ENCODE data around the gene CNTN6.

The CNTN6 gene

DNA sequence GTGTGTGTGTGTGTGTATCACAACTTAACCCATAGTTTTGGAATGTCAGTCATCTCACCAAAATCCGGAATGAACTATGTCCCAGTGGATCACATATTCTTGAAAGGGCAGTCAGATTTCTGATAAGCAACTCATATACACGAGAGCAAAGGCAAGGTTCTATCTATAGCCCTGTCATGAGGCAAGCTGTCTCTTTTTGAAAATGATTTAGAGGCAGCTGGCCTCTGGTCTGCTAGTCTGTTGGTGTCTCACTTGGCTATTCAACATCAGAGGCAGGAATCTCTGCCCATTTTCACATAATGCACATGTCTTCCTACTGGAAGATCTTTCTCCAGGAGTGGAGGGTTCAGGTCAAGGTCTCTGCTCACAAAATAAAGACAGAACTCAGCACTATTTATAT is 79.8 kb downstream of the CNTN6 start:
- DNase-seq: no peak
- Mint-ChIP-seq H3K36me3 (ENCODE audit: low read depth) (no peaks in the 10 kb centered on the region), H3K4me3 (no peak overlapping the region), H3K27me3 (ENCODE audit: low read depth, poor library complexity) (peaks cover 11% of the 10 kb centered on the region), H3K4me1 (peaks cover 4% of the 10 kb centered on the region), H3K9me3 (no peaks in the 10 kb centered on the region), H3K27ac (no peak overlapping the region)
- TF ChIP-seq, protein P1, sequence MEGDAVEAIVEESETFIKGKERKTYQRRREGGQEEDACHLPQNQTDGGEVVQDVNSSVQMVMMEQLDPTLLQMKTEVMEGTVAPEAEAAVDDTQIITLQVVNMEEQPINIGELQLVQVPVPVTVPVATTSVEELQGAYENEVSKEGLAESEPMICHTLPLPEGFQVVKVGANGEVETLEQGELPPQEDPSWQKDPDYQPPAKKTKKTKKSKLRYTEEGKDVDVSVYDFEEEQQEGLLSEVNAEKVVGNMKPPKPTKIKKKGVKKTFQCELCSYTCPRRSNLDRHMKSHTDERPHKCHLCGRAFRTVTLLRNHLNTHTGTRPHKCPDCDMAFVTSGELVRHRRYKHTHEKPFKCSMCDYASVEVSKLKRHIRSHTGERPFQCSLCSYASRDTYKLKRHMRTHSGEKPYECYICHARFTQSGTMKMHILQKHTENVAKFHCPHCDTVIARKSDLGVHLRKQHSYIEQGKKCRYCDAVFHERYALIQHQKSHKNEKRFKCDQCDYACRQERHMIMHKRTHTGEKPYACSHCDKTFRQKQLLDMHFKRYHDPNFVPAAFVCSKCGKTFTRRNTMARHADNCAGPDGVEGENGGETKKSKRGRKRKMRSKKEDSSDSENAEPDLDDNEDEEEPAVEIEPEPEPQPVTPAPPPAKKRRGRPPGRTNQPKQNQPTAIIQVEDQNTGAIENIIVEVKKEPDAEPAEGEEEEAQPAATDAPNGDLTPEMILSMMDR (IDR thresholded peaks at IDR 0.05): no peak

DNA sequence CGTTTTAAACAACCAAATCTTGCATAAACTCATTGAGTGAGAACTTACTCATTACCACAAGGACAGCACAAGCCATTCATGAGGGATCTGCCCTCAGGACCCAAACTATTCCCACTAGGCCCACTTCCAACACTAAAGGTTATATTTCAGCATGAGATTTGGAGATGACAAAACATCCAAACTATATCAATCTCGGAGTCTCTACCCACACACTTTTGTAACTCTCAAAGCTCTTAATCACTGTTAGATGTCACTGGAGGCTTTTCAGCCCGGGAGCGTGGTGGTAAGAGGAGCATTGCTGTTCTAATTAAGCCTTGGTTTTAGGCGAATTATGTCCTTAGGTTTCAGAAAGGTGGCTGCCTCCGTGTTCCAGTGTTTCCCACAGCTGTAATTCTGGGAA is 86.3 kb downstream of the CNTN6 start:
- Mint-ChIP-seq H3K27ac (no peak overlapping the region), H3K4me1 (no peaks in the 10 kb centered on the region), H3K9me3 (peaks cover 4% of the 10 kb centered on the region), H3K27me3 (ENCODE audit: low read depth, poor library complexity) (peaks cover 3% of the 10 kb centered on the region), H3K36me3 (ENCODE audit: low read depth) (no peaks in the 10 kb centered on the region), H3K4me3 (no peak overlapping the region)
- TF ChIP-seq, protein P1 (IDR thresholded peaks at IDR 0.05): no peak
- no peak for DNase-seq

DNA sequence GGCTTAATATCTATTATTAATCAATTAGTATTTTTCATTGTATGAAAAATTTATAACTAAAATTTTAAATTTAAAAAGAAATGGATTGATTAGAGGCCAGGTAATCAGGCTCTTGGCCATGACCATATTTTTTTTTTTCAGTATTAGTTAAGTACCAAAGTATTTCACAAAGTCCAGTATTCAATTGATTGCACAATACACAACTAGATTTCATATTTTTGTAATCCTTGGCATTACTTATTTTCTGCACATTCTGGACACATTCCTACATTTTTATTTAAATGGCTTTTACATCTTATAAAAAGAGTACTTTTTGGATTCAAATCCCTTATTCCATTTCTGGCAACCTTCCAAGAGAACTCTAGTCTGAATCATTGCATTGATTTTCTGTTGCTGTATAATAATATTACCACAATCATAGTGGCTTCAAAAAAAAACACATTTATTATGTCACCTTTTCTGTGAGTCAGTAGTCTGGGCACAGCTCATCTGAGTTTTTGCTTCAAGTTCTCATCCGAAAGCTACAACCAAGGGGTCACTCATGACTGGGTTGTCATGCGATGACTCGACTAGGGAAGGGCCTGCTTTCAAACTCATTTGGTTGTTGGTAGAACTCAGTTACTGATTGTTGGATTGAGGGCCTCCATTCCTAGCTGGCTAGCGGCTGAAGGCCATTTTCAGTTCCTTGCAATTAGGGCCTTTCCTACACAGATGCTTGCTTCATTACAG is 90.7 kb downstream of the CNTN6 start:
- Mint-ChIP-seq H3K27ac (no peak overlapping the region), H3K9me3 (no peaks in the 10 kb centered on the region), H3K4me3 (no peak overlapping the region), H3K4me1 (no peaks in the 10 kb centered on the region), H3K36me3 (ENCODE audit: low read depth) (no peaks in the 10 kb centered on the region), H3K27me3 (ENCODE audit: low read depth, poor library complexity) (peaks cover 3% of the 10 kb centered on the region)
- TF ChIP-seq, protein P1 (IDR thresholded peaks at IDR 0.05): no peak
- no peak for DNase-seq

DNA sequence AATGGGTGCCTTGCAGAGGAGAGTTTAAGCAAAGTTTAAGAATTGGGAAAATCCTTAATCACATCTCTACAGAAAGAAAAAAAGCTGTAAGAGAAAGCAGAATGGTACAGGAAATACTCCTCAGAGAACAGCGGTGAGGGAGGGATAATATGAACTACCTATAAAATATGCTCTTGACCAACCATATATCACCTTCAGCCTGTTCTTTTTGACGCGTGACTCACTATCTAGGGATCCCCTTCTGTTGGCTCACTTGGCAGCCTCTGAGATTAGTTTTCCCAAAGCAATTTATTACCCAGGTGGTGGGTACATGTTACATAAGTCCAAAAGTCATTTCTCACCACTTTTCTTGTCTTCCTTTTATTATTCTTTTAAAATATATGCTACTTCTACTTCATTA is 97.7 kb downstream of the CNTN6 start:
- no peak for DNase-seq
- no peaks in the 10 kb centered on the region for H3K9me3 Mint-ChIP-seq

DNA sequence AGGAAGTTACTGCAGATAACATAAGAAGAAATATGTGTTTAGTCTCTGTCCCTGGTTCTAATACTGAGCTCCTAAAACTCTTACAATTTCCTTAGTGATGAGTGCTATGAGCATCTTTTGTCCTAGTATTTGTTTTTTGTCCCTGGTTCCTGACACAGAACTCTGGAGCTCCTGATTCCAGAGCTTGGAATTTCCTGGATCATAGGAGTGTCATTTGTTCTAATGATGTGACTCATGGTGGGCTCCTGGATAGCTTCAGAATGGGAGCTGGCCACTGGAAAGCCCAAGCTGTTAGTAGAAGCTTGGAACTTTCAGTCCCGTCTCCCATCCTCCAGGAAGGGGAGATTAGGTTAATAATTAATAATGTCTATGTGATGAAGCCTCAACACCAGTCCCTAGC is 98.2 kb downstream of the CNTN6 start:
- DNase-seq: no peak
- Mint-ChIP-seq H3K4me1 (no peaks in the 10 kb centered on the region), H3K27me3 (ENCODE audit: low read depth, poor library complexity) (peaks cover 7% of the 10 kb centered on the region), H3K9me3 (no peaks in the 10 kb centered on the region), H3K36me3 (ENCODE audit: low read depth) (no peaks in the 10 kb centered on the region), H3K27ac (no peak overlapping the region), H3K4me3 (no peak overlapping the region)
- TF ChIP-seq, protein P1 (IDR thresholded peaks at IDR 0.05): no peak

More for the DNA sequence above, 97.7 kb downstream of the CNTN6 start:
- no peak overlapping the region for H3K27ac Mint-ChIP-seq
- no peak overlapping the region for H3K4me3 Mint-ChIP-seq
- H3K36me3 Mint-ChIP-seq (ENCODE audit: low read depth): no peaks in the 10 kb centered on the region
- no peaks in the 10 kb centered on the region for H3K4me1 Mint-ChIP-seq
- TF ChIP-seq, protein P1 (IDR thresholded peaks at IDR 0.05): no peak
- peaks cover 7% of the 10 kb centered on the region for H3K27me3 Mint-ChIP-seq (ENCODE audit: low read depth, poor library complexity)

DNA sequence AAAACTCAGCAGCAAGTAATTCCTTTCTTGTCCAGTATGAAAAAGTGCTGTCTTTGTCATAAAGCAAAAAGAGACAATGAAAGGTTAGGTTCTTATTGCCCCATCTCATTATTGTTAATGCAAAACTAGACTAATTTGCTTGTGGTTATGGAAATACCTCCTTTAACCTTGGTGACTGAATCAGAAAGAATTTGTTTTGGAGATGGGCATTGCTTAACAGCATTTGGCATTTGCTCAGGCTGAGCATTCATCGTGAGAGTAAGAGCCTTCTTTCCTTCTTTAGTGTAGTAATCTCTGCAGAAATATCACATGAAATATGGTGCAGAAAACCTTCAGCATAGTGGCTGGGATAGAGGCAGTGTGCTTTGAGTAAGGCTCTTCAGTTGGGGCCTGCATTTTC is 103.1 kb downstream of the CNTN6 start:
- Mint-ChIP-seq H3K9me3 (no peaks in the 10 kb centered on the region), H3K27ac (no peak overlapping the region), H3K27me3 (ENCODE audit: low read depth, poor library complexity) (no peaks in the 10 kb centered on the region), H3K4me1 (no peaks in the 10 kb centered on the region), H3K4me3 (no peak overlapping the region), H3K36me3 (ENCODE audit: low read depth) (no peaks in the 10 kb centered on the region)
- DNase-seq: no peak
- TF ChIP-seq, protein P1 (IDR thresholded peaks at IDR 0.05): no peak
